ENCODE measurements around the gene ENG.
A peak's percentile ranks its signal among the peaks of the same experiment; 100 is the strongest.

Gene ENG

DNA sequence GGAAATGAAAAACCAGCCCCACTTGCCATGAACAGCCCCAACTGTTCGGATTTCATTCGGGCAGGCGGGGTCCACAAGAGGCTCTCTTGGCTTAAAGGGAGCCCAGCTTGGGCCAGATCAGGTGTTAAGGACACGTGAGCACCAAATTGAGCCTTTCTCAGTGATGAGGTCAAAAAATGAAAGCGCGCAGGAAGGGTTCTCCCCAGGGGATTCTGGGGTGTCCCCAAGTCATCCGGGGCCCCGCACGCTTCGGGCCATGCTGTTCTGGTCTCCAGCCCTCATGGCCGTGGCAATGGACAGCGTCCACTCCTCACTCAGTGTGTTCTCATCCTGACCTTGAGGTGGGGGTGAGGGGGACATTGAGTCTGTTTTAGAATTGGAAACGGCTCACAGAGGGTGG lies 12.1 kb upstream of the ENG start:
- DNase-seq (ENCODE audit: low read depth in 1 of 2, low spot score in 1 of 2): no peak

DNA sequence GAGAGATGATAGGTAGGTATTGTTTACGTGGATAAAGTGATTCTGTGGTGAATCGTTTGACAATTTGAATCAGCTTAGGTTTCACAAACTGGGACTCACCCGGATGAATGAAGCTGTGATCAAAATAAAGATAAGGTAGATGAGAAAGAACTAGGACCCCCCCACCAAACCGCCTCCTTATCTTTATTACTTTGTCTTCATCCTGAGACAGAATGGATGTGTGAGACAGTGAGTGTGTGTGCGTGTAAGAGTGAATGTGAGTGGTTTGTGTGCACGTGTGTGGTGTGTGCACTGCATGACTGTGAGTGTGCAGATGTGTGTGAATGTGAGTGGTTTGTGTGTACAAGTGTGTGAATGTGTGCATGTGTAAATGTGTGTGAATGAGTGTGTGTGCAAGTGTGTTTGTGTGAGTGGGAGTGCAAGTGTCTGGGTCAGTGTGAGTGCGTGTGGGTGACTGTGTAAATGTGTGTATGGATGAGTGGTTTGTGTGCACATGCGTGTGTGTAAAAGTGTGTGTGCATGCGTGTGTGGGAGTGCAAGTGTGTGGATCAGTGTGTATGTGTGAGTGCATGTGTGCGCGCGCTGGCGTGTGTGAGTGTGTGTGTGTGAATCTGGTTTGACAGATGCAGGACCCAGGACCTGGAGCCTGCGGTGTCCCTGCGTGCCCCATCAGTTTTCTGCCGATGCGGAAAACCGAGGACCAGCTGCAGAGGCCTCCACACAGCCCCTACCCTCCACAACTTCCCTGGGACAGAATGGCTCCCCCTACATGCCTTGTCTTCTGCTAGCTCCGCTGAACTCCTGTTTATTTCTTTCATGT lies 11.4 kb upstream of the ENG start:
- no peak for DNase-seq (ENCODE audit: low read depth in 1 of 2, low spot score in 1 of 2)

DNA sequence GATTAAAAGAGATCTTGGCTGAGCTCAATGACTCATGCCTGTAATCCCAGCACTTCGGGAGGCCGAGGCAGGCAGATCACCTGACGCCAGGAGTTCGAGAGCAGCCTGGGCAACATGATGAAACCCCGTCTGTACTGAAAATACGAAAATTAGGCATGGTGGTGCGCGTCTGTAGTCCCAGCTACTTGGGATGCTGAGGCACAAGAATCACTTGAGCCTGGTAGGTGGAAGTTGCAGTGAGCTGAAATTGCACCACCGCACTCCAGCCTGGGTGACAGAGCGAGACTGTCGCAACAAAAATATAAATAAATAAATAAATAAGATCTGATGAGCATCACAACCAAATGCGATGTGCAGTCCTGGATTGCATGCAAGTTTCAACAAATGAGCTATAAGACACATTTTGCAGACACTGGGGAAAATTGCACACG lies 8.7 kb upstream of the ENG start:
- DNase-seq (ENCODE audit: low read depth in 1 of 2, low spot score in 1 of 2): no peak

DNA sequence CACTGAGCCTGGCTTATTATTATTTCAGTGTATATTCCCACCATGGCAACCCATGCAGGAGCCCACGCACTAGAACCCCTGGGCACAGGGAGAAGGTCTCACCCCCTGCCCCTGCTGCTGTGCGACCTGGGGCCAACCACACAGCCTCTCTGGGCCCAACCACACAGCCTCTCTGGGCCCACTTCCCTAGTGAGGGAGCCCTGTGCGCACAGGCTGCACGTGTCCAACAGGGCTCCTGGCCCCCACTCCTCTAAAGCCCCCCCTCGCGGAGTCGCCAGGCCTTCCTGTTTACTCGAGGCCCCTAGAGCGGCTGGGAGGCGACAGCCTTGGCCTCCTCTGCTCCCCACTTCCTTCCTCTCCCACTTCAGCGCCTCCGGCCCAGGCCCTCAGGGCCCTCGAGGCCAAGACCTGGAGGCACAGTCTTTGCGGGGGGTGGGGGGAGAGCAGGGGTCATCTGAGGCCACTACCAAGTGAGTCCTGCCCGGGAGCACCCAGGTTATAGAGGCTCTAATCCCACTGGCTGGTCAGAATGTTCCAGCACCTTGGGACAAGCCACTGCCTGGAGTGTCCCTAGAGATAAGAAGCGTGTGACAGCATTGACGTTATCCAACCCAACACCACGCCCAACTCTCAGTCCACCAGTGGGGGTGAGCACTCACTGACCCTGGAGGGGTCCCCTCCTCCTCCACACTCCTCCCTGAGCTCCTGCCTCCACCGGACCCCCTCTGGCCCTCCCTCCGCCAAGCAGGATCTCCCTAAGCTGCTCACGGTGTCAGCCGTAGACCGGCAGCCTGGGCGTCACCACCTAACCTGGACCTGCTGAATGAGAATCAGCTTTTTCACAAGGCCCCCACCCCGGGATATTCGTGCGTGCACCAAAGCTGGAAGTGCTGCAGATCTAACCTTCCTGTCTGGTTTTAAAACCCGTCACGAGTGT lies 7.9 kb upstream of the ENG start:
- DNase-seq (ENCODE audit: low read depth in 1 of 2, low spot score in 1 of 2): peak in 1 of 2 donors; percentile 26

DNA sequence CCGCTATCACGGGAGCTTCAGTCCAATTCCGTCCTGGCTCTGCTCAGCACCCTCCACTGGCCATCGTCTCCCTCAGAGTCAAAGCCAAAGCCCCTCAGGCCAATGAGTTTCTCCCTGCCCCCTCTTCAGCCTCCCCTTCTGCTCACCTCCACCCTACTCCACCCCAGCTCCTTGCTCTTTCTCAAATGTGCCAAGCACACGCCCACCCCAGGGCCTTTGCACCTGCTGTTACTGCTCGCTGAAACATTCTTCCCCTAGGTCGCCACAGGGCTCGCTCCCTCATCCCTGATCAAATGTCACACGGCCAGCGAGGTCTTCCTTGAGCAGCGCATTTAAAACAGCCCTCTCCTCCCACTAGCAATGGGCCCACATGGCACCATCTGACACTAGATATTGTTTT lies 6.3 kb upstream of the ENG start:
- DNase-seq (ENCODE audit: low read depth in 1 of 2, low spot score in 1 of 2): no peak

DNA sequence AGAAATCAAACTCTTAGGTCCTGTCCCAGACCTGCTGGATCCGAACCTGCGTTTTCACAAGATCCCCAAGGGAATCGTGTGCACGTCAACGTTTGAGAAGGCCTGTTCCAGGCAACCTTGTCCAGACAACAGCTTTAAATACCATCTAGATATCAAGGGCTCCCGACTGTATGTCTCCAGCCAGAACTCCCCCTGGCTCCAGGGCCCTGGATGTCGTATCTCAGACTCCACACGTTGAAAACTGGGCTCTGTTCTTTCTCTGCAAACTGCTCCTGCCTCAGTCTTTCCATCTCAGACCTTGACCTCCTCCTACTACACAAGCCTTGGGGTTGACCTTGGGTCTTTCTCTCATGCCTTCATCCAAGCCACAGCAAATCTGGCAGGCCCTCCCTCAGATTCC lies 5.8 kb upstream of the ENG start:
- DNase-seq (ENCODE audit: low read depth in 1 of 2, low spot score in 1 of 2): no peak

DNA sequence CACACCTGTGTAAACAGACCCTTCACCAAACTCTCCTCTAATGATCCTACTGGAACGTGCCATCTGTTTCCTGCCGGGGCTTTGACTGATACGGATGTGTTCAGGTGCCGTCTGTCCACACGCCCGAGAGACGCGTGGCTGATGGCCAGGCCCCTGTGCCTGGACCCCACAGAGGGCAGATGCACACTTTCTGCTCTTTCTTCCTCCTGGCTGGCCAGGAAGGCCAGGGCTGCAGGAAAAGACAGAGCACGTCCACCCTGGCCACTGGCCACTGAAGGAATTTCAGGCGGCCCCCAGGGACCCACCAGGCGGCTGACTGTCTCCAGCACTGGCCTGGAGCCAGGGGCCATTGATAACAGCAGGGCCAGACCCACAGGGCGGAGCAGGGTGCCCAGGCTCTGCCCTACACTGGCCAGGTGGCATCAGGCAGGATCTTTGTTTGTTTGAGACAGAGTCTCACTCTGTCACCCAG lies 3.6 kb upstream of the ENG start:
- no peak for DNase-seq (ENCODE audit: low read depth in 1 of 2, low spot score in 1 of 2)

DNA sequence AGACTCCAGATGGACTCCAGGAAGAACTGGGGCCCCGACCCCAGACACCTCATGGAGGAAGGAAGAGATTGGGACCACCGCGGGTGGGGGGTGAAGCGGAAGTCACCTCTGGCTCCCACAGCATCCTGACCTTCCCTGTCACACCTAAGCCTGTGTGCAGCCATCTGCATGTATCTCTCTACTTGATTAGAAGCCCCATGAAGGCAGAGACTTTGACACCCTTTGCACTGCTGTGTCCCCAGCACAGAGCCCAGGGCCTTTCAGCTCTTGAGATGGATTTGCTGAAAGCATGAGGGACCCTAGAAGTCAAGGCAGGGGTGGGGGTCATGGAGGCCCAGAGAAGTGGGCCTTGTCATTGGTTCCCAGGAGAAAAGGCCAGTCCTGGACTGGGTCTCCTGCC lies 2.8 kb upstream of the ENG start:
- no peak for DNase-seq (ENCODE audit: low read depth in 1 of 2, low spot score in 1 of 2)

DNA sequence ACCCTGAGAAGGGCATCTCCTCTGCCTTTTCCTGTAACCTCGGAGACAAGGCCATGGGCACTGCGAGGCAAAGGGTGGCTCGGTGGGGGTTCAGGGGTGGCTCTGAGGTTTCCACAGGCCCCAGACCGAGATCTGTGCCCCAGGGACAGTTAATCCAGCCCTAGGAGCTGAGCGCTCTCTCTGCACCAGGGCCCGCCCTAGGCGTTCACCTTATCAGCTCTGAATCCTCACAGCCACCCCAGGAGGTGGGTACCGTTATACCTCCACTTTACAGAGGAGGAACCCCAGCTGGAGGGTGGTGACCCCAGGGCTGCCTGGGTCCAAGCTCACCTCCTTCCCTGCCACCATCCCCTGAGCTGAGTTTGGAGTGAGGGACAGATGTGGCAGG lies 2.3 kb upstream of the ENG start:
- no peak for DNase-seq (ENCODE audit: low read depth in 1 of 2, low spot score in 1 of 2)

DNA sequence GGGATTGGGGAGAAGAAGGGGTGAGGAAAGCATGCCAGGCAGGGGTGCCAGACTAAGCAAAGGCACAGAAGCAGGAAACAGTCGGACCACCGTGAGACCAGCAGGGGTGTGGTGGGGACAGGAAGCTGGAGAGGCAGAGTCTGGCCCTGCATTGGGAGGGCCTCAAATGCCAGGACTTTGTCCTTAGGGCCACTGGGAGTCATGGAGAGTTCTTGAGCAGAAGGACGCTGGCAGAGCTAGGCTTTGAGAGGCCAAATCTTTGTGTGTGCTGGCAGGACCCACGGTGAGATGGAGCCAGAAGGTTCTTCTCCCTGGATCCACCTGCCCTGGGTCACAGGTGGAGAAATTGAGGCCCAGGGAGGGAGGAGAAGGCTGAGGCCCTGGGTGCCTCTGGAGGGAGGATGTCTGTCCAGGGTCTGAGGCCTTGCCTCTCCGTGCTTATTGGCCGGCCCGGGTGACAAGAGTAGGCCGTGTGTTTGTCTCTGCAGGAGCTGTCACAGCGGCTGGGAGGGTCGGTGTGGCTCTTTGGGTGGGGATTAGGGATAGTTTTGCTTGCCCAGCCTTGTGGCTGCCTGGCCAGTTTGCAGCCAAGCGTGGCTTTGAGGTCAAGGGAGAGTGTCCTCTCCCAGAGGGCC lies 1.8 kb upstream of the ENG start:
- no peak for DNase-seq (ENCODE audit: low read depth in 1 of 2, low spot score in 1 of 2)

DNA sequence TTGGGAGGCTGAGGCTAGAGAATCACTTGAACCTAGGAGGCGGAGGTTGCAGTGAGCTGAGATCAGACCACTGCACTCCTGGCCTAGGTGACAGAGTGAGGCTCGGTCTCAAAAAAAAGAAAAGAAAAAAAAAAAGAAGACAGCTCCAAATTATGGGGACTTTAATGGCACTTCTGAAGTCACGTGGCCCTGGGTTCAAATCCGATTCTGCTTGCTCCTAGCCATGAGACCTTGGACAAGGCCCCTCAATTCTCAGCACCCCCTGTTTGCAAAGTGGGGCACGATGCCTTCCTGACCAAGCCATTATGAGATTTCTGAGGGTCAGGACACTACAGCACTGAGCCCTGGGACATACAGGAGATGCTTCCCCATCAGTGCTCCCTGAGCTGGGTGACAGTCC lies 1.1 kb upstream of the ENG start:
- DNase-seq (ENCODE audit: low read depth in 1 of 2, low spot score in 1 of 2): no peak

DNA sequence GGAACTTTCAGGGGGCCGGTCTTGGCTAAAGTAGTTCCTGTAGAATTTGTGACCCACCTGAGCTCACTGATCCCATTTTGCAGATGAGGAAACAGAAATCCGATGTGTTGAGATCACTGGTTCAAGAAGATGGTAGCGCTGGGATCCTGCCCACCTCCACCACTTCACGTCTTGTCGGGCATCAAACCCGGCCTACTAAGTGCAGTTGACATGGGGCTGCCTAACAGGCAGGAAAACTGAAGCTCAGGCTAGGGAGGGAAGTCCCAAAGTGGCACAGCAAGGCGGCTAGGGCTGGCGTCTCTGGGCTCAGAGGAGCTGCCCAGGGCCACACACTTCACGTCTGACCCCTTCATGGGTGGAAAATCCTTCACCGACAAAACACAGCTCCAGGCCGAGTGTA lies 502 bp upstream of the ENG start:
- DNase-seq (ENCODE audit: low read depth in 1 of 2, low spot score in 1 of 2): no peak

DNA sequence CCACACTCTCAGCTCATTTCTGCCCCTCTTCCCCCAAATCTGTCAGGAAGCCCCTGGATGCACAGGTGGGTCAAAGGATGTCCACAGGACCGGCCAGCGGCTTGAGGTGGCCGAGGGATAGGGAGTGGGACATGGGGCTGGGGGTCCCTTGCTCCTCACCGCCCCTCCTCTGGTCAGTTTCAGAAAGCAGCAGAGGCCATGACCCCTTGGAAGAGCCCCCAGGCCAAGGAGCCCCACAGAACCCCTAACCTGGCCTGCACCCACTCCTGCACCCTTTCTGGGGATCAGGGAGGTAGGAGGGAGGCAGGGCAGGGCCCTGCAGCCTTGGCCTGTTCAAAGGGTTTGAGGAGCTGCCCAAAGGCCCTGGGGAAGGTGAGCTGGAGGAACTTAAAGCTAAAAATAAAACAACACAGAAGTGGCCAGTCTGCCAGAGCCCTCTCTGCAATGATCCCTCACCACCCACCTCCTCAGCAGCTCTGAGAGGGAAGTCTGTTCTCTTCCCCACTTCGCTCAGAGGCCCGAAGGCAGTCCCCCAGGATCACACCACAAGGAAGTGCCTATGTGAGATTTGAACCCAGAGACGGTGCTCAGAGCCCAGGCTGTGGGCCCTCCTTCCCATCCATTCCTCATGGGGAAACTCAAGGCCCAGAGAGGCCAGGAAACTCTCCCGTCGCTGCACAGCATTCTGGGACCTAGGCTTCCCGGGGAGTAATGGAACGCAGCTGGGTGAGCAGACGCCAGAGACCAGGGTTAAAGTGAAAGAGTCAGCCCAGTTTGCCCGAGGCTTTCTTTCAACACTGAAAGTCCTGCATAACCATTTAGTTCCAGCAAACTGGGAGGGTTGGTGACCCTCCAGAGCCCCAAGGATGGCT lies 910 bp downstream of the ENG start:
- no peak for DNase-seq (ENCODE audit: low read depth in 1 of 2, low spot score in 1 of 2)

DNA sequence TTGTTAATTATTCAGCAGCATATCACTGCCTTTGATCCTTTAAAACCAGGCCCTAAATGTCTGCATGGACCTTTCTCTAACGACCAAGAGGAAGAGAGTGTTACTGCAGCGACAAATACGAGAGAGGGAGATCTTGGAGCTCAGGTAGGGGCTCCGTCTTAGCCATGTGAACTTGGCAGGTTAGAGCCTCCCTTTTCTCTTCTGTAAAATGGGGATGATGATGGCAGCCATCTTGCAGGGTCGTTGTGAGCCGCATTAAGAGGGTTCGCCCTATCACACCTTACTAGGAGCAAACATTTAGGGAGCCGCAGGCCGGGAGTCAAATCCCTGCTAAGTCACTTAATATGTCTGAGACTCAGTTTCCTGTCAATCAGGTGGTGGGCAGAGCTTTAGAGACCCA lies 1.6 kb downstream of the ENG start:
- no peak for DNase-seq (ENCODE audit: low read depth in 1 of 2, low spot score in 1 of 2)

DNA sequence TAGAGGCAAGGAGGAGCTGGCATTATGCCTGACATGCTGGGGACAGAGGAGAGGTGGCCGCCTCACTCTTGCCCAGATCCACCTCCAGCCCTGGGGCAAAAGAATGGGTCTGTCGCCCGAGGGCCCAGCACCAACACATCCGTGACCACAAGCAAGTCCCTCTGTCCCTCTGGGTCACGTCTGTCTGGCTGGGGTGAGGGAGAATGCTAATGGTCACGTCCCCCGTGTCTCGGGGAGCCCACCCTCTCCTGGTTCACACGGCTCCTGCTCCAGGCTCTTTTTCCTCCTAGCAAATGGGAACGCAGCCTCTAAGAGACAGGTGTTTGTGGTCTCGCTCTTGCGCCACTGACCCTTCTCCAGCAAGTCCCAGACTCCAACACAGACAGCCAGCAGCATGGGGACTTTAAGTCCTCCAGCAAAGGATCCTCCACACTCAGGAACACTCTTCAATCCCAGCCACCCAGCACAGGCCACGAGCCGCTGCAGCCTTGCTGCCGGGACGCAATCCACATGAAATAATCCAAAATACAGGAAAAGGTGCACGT lies 4.1 kb downstream of the ENG start:
- DNase-seq (ENCODE audit: low read depth in 1 of 2, low spot score in 1 of 2): no peak

DNA sequence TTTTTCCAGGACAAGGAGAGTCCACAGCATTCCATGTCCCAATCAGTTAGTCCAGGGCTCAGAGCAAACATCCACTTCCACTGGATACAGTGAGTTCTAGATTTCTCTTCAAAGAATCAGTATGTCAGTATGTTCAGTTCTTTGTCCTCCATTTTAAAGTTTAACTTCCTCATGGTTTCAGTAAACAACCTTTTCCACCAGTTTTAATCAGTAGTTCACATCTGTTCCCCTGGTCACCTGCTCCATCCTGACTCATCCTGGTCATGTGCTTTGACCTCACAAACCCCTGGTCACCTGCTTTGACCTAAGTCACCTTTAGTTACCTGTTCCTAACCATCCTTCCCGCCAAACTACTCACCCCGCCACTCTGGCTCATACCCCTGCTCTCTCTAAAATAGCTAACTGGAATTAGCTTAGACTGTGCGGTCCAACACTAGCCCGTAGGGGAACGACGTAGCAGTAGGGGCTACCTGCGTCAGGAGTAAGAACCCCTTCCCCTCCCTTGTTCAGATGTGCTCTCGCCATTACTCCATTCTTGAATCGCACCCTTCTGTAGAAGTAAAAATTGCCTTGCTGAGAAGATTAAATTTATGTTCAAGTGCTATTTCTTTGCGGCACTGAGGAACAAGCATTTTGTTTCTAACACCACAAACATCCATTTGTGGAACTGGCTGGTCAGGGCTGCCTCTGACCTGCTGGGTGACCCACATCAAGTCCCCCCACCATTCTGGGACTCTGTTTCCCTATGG lies 5.5 kb downstream of the ENG start:
- no peak for DNase-seq (ENCODE audit: low read depth in 1 of 2, low spot score in 1 of 2)

DNA sequence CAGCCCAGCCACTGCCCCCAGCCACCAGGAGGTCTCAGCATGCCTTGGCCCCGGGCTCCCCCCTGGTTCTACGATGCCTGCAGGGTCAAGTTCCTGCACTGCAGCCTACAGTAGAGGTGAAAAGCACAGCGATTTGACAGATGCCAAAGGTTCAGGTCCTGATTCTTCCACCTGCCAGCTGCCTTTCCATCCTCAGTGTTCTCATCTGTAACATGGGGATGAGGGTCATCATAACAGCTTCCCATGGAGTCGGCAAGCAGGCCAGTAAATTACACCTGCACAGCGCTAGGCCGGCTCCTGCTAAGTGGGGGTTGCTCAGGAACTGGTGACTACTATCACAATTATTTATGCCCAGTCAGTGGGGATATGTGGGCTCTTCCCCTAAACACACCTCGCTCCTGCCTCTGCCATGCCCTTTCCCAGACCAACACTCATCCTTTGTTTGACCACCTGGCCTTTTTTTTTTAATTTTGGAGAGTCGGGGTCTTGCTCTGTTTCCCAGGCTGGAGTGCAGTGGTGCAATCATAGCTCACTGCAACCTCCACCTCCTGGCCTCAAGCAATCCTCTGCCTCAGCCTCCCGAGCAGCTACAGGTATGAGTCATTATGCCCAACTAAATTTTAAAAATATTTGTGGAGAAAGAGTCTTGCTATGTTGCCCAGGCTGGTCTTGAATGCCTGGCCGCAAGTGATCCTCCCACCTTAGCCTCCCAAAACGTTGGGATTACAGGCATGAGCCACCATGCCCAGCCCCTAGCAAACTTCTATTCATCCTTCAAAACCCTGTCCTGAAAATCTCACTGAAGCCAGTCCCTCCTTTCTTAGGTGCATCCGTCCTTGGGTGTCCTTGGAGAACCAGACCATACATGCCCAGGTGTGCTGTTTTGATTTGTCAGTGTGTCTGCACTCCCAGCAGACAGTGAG lies 6.4 kb downstream of the ENG start:
- DNase-seq (ENCODE audit: low read depth in 1 of 2, low spot score in 1 of 2): no peak

DNA sequence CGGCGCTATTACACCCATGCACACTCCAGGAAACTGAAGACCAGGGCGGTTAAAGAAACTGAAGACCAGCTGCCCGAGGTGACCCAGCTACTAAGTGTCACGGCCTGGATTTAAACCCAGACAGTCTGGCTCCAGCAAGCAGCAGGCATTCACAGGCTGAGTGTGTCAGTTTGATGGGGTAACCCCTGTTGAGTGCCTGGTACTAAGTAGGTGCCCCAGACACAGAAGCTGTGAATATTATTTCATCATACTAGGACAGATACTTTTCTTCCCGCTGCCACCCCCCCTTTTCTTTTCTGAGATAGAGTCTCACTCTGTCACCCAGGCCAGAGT lies 7.3 kb downstream of the ENG start:
- DNase-seq (ENCODE audit: low read depth in 1 of 2, low spot score in 1 of 2): no peak
